COLO829 (cell line): ENCODE data around the gene OR6N2.

ENCODE experiments used
- DNase-seq: peaks from one replicate; pipeline ENCODE4 v3.0.0; 2012; ENCODE audit warnings: low spot score

OR6N2 gene

GRCh38 chr1:158781104-158781503, at the start of gene OR6N2:
Gene OR6N2 (minus strand): TSS chr1:158781204. CDS start chr1:158777635, 3,569 bp downstream.
- no peak for DNase-seq

- DNase-seq, result no peak
These were observed 49.2 kb upstream of the OR6N2 start for GRCh38 chr1:158830074-158830677.

- DNase-seq, result no peak
These were observed 40.7 kb upstream of the OR6N2 start for GRCh38 chr1:158821723-158822122.

- no peak for DNase-seq
These were observed 38.7 kb upstream of the OR6N2 start for GRCh38 chr1:158819461-158820443.

- no peak for DNase-seq
These were observed 38.0 kb upstream of the OR6N2 start for GRCh38 chr1:158818975-158819431.

GRCh38 chr1:158818560-158818959, 37.6 kb upstream of the OR6N2 start:
- DNase-seq, result no peak

- DNase-seq, result no peak
These were observed 34.0 kb upstream of the OR6N2 start for GRCh38 chr1:158814970-158815369.

- DNase-seq, result no peak
These were observed 32.2 kb upstream of the OR6N2 start for GRCh38 chr1:158813164-158813563.

- DNase-seq, result no peak
These were observed 31.3 kb upstream of the OR6N2 start for GRCh38 chr1:158812336-158812735.

GRCh38 chr1:158810311-158810710, 29.3 kb upstream of the OR6N2 start:
- DNase-seq, result no peak

GRCh38 chr1:158809862-158810261, 28.9 kb upstream of the OR6N2 start:
- DNase-seq, result no peak

GRCh38 chr1:158809256-158809655, 28.3 kb upstream of the OR6N2 start:
- no peak for DNase-seq

GRCh38 chr1:158806916-158807536, 26.0 kb upstream of the OR6N2 start:
- DNase-seq, result no peak

GRCh38 chr1:158803678-158804077, 22.7 kb upstream of the OR6N2 start:
- DNase-seq, result no peak

GRCh38 chr1:158801396-158801795, 20.4 kb upstream of the OR6N2 start:
- no peak for DNase-seq

GRCh38 chr1:158800526-158800925, 19.5 kb upstream of the OR6N2 start:
- no peak for DNase-seq

- DNase-seq, result no peak
These were observed 18.7 kb upstream of the OR6N2 start for GRCh38 chr1:158799689-158800088.

GRCh38 chr1:158798531-158798930, 17.5 kb upstream of the OR6N2 start:
- DNase-seq, result no peak

- DNase-seq, result no peak
These were observed 13.2 kb upstream of the OR6N2 start for GRCh38 chr1:158794247-158794646.

GRCh38 chr1:158793604-158794003, 12.6 kb upstream of the OR6N2 start:
- no peak for DNase-seq

GRCh38 chr1:158771950-158772866, 8.8 kb downstream of the OR6N2 start, which contains the start of gene OR6N1:
Gene OR6N1 (minus strand): TSS chr1:158772195. CDS start chr1:158766682, 5,513 bp downstream.
- no peak for DNase-seq

GRCh38 chr1:158754420-158754819, 26.6 kb downstream of the OR6N2 start, which contains the start of gene OR6K6:
Gene OR6K6 (plus strand): TSS chr1:158754720. CDS start chr1:158754888, 168 bp downstream.
- no peak for DNase-seq
